Astrocyte (in vitro differentiated cells and primary cell): ENCODE measurements around the gene FGD6.

Experiments used
- EZH2 ChIP-seq: IDR thresholded peaks from 2 replicates; pipeline ENCODE4 v1.6.1; 2012; ENCODE audit warnings: mild to moderate bottlenecking, low read length, inconsistent platforms; ENCODE audit not compliant: insufficient read depth
- TF ChIP-seq, protein P1 (sequence below): IDR thresholded peaks from 2 replicates; pipeline ENCODE4 v1.5.1; 2011; ENCODE audit warnings: low read depth, mild to moderate bottlenecking, inconsistent platforms, low read length, moderate library complexity; ENCODE audit not compliant: insufficient read depth

DNA sequence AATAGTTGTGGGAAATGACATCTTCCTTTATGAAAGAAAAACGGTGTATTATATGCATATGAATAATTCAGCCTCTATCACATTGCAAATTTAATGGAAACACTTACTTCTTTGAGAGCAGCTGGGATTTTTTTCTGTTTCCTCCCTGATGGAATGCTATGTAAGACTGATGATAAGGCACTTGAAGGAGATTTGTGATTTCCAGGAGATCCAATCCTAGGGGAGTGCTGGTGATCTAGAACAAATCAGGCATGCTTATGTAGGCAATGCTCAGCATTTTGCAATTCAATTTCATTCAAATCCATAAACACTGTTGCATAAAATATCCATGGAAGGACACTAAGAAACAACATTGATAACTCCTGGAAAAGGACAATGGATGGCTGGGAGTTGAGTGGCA lies 127.8 kb downstream of the FGD6 start:
- TF ChIP-seq, protein P1, sequence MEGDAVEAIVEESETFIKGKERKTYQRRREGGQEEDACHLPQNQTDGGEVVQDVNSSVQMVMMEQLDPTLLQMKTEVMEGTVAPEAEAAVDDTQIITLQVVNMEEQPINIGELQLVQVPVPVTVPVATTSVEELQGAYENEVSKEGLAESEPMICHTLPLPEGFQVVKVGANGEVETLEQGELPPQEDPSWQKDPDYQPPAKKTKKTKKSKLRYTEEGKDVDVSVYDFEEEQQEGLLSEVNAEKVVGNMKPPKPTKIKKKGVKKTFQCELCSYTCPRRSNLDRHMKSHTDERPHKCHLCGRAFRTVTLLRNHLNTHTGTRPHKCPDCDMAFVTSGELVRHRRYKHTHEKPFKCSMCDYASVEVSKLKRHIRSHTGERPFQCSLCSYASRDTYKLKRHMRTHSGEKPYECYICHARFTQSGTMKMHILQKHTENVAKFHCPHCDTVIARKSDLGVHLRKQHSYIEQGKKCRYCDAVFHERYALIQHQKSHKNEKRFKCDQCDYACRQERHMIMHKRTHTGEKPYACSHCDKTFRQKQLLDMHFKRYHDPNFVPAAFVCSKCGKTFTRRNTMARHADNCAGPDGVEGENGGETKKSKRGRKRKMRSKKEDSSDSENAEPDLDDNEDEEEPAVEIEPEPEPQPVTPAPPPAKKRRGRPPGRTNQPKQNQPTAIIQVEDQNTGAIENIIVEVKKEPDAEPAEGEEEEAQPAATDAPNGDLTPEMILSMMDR, result no peak
- no peak for TF ChIP-seq EZH2
